ENCODE data around the gene EPRS1. TPM values are rescaled to one million over a fixed set of nuclear protein-coding genes. Genes with fewer than 3 reads are reported as not detected.
"Not testable (repeated sequence)": the region's sequence is repeated elsewhere in the genome, so short reads cannot be mapped to it uniquely, and the experiment has no call there.

The EPRS1 gene
- total and polyA plus RNA-seq, 9 of the 15 experiments (the other 6 are each of a cell fraction or from before 2014, with no cell fraction given): 129 to 291 (median 248) TPM

GRCh38 chr1:220086261-220086686 is 40.0 kb upstream of the EPRS1 start (continued):
- TF ChIP-seq CTCFL (IDR thresholded peaks at IDR 0.05; ENCODE audit: borderline replicate concordance, insufficient read depth, low read depth, low read length, poor library complexity, severe bottlenecking) (peak; percentile 88), ZNF121 (CRISPR knock-in tag; conservative IDR thresholded peaks at IDR 0.05) (peak; percentile 95), RCOR1 (IDR thresholded peaks at IDR 0.05; ENCODE audit: borderline replicate concordance in 1 of 2, low read depth in 2 of 2, low read length in 2 of 2) (peak in 1 of 2 experiments; percentile 38; a peak in 1 of 4 replicates), YY1 (IDR thresholded peaks at IDR 0.05; ENCODE audit: borderline replicate concordance in 1 of 3, control insufficient read depth in 1 of 3, extremely low read depth in 1 of 3, insufficient read depth in 3 of 3, insufficient read length in 1 of 3, insufficient replicate concordance in 2 of 3, low read depth in 1 of 3, low read length in 2 of 3) (peak in 1 of 3 experiments; percentile 25), HDGF (IDR thresholded peaks at IDR 0.05) (0 out of 2 replicates have a peak, but pooled peaks have one; percentile 66), NRF1 (conservative IDR thresholded peaks at IDR 0.05 in 1 of 2, IDR thresholded peaks at IDR 0.05 in 1 of 2) (0 out of 4 replicates have a peak, but pooled peaks of 1 of the 2 experiments have one; percentile 5), SMARCE1 (IDR thresholded peaks at IDR 0.05) (peak; percentile 66; the same call in 1 of the 2 replicates), CREM (IDR thresholded peaks at IDR 0.05; ENCODE audit: low read depth) (peak; percentile 54; the same call in 1 of the 2 replicates), TAF1 (IDR thresholded peaks at IDR 0.05; ENCODE audit: control insufficient read depth, extremely low read depth, insufficient read depth, low read length, severe bottlenecking) (peak; percentile 35), SMC3 (conservative IDR thresholded peaks at IDR 0.05; ENCODE audit: insufficient read depth, low read depth, low read length) (0 out of 2 replicates have a peak, but pooled peaks have one; percentile 24), DPF2 (IDR thresholded peaks at IDR 0.05) (0 out of 2 replicates have a peak, but pooled peaks have one; percentile 59), ATF1 (tag; IDR thresholded peaks at IDR 0.05) (peak; percentile 37; the same call in 1 of the 2 replicates)
- not testable (repeated sequence) for TF ChIP-seq ATF1 (CRISPR knock-in tag; IDR thresholded peaks at IDR 0.05)
